Fibroblast of gingiva (primary cell): Measurements from ENCODE around the gene MOV10L1.
"Not testable (repeated sequence)": the region's sequence is repeated elsewhere in the genome, so short reads cannot be mapped to it uniquely, and the experiment has no call there.

Experiments
- DNase-seq: peaks from one replicate; pipeline ENCODE4 v3.0.0-alpha.2; 2011; ENCODE audit warnings: low read depth

MOV10L1 gene

DNA sequence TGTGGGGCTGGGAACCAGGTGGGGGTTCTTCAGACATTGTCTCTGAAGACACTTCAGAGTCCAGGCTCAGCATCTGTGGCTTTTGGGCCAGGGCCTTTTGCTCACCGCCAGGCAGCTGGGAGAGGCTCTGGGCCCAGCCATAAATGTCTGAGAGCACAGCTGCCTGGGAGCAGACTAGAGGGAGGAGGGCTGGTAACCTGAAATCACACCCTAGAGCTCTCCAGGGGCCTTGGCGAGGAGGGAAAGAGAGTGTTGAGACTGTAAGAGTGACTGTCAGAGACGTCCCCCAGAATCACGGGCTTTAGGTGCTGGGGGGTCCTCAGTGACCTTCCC is 100.0 kb downstream of the MOV10L1 start:
- DNase-seq: no peak

DNA sequence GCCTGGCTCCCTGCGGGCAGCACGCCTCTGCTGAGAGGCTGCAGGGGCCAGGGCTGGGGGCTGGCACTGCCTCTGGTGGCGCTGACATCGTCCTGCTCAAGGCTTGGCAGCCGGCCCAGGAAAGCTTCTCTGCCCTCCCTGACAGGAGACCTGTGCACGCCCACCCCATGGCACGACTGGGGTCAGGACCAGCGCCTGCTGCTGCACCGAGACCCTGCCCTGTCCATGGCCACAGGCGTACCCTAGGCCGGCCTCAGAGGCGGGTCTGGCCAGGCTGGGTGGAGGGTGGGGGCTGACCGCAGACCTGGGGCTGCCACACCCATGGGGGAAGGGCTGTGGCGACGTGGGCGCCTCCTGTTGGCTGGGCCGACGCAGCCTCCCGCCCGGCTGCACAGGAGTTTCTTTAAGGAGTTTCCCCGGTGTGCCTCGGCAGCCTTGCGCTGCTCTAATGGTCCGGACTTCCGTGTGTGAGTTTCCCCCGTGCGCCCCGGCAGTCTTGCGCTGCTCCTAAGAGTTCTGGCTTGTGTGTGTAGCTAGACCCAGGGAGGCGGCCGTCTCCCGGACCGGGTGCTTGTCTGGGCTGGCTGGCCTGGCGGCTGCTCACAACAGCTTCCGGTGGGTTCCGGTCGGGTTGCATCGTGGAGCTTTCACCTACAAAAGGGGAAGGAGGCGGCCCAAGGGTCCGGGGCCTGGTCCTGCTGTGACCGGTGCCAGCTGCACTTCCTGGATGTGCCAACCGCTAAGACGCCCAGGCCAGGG is 100.6 kb downstream of the MOV10L1 start:
- peak; percentile 62 for DNase-seq

DNA sequence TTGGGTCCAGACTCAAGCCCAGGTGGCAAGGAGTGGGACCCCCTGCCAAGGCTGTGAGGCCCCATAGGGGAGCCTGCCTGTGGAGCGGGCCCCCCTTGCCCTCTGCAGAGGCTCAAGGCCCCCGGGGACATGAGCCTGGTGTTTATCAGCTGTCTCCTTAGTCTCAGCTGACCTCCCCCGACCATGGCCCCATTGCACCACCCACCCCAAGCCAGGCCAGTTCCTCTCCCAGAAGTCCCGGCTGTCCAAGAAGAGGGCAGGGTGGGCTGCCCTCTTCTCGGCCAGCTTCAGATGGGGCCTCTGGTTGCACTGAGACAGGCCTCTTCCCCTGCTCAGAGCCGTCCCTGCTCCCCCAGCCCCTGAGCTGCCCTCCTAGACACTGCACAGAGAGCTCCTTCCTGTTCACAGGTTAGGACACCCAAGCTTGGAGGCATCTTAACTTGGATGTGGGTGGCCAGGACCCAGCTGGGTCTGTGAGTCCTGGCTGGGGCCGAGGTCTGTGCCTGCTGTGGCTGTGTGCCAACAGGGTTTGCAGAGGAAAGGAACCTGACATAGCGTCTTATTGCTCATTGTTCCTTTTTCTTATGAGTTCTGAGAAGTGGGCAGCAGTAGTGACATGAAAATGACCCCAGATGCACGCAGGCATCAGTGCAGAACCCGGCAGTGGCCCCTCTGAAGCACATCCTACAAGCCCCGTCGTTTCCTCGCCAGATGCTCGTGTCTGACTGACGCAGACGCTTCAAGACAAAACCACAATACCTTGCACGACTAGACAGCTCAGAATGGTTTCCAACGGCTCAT is 101.3 kb downstream of the MOV10L1 start:
- DNase-seq: no peak

DNA sequence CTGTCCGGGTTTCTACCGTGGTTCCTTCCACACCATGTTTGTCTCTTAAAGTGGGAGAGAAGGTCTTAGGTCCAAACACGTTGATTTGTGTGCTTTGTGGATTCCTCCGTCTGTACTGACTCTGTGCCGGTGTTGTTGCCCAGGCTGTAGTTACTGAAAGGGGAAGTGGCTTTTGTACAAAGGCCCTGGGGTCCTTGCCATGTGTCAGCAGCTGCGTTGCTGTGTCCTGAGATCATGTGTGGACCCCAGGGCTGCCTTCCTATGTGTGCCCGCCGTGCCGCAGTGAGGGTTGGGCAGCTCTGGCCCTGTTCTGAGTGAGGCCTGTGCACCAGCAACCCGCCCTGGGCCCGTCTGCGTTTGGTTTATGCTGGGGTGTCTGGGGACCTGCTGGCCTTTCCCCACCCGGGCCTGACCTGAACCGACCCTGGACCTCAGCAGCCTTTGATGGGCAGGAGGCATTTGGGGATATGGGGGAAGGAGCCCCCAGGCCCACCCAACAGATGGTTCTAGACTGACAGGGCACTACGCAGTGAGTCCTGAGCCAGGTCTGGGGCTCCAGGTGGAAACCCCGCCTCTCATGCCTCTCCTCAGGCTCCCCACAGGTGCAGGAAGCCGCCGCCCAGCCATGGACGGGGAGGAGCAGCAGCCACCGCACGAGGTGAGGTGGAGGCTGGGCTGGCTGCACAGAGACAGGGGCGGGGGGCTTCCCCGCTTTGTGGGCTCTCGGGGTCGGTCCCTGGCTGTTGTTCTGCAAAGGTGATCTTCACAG is 102.8 kb downstream of the MOV10L1 start:
- DNase-seq: no peak

GRCh38 chr22:50193621-50194020 is 103.8 kb downstream of the MOV10L1 start:
- DNase-seq: no peak

DNA sequence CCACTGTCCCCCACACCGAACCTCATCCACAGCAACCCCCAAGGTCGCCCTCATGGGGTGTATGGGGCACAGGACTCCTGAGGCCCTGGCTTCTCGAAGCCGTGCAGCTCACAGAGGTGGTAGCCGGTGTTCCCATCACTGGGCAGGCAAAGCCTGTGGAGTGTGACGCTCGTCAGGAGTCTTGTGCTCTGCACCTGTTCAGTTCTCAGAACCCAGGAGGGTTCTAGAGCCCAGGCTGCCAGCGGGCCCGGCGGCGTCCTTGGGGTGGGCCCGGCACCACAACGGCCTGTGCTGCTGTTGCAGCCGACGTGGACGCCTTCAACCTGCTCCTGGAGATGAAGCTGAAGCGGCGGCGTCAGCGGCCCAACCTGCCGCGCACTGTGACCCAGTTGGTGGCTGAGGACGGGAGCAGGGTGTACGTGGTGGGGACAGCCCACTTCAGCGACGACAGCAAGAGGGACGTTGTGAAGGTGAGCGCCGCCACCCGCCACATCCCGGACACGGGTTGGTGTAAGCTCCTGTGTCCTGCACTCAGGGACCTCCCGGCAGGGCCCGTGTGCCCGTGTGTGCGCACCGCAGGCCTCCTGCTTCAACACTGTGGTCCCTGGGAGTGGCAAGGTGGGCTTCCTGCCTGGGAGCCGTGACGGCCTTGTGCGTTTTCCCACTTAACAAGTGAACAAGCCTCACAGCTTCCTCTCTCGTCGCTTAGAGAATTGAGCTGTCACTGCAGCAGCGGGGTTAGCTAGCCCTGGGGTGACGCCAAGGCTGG is 104.4 kb downstream of the MOV10L1 start:
- DNase-seq: no peak

GRCh38 chr22:50196256-50196655 is 106.5 kb downstream of the MOV10L1 start:
- no peak for DNase-seq

DNA sequence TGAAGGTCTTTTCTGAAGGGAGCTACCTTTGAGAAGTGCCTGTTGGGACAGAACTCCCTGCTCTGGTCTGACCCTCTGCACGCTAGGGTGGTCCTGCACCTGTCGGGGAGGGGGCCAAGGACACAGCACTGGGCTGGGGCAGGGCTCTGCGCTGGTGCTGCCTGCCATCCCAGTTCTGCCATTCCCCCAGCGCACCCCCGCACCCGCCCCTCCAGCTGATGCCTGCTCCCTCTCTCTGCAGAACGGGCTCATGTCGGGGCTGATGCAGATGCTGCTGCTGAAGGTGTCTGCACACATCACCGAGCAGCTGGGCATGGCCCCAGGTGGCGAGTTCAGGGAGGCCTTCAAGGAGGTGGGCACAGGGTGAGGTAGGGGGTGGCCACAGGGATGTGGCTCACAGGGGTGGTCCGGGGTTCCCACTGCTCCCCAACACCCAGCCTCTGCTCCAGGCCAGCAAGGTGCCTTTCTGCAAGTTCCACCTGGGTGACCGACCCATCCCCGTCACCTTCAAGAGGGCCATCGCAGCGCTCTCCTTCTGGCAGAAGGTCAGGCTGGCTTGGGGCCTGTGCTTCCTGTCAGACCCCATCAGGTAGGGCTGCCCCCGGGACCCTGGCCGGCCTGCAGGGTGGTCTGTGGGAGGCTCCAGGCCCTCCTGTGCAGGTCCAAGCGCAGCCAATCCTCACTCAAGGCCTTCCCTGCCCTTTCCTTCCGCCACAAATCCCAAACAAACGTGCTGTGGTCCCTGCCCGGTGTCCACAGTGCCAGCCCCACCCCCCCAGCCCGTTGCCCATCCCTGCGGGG is 107.4 kb downstream of the MOV10L1 start:
- no peak for DNase-seq

DNA sequence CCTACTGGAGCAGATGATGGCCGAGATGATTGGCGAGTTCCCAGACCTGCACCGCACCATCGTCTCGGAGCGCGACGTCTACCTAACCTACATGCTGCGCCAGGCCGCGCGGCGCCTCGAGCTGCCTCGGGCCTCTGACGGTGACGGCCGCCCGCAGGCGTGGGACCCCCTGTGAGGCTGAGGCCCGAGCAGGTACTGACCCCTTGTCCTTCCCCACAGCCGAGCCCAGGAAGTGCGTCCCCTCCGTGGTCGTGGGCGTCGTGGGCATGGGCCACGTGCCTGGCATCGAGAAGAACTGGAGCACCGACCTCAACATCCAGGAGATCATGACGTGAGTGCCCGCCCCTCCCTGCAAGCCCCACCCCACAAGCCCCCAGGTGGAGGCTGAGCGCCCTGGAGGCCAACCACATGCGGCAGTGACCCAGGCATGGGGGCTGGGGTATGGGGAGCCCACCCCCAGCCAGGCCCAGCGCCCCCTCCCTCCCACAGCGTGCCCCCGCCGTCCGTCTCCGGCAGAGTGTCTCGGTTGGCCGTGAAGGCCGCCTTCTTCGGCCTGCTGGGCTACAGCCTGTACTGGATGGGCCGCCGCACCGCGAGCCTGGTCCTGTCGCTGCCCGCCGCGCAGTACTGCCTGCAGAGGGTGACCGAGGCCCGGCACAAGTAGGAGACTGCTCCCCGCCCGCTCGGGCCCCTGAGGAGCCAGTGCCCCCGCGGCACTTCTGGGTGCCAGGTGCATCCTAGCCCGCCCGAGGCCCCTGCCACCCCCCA is 108.2 kb downstream of the MOV10L1 start:
- no peak for DNase-seq

DNA sequence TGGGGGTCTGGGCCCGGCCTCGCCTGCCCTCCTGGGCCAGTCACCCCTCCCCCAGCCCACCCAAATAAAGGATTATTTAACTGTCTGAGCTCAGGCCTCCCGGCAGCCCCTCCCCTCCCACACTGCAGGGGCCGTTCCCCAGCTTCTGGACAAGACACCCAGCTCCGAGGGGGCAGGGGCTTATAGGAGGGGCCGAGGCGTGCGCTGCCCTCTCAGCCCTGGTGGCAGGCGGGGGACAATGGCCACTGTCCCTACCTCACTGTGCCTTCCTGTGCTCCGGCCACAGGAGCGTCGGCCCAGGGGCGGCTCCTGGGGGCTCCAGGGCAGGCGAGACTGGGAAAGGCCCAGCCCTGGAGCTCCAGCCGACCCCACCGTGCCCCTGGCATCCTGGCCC is 108.8 kb downstream of the MOV10L1 start:
- no peak for DNase-seq

GRCh38 chr22:50199251-50199721 is 109.5 kb downstream of the MOV10L1 start:
- no peak for DNase-seq

DNA sequence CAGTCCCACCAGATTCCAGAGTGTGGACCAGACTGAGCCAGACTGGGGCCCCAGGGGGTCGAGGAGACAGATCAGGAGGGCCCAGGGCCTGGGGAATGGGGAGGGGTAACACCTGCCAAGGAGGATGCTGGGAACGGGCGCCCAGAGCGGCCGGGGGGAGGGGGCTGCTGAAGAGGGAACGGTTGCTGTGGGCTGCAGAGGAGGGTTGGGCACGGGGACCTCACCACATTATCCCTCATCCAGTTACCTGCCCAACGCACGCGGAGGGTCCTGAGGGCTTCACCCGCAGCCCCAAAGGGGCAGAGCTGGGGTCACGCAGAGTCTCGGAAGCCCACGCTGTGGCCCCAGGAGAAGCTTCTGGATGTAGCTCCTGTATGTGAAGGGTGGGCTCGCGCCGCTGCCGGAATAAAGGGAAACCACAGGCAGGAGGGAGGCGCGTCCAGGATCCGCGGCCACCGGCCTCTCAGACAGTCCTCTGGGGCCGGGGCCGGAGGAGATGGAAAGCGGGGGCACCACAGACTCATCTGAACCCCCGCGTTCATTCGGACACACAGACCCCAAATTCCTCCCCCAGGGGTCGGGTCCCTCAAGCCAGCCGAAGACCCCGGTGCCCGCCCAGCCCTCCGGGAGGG is 110.1 kb downstream of the MOV10L1 start:
- DNase-seq: no peak

DNA sequence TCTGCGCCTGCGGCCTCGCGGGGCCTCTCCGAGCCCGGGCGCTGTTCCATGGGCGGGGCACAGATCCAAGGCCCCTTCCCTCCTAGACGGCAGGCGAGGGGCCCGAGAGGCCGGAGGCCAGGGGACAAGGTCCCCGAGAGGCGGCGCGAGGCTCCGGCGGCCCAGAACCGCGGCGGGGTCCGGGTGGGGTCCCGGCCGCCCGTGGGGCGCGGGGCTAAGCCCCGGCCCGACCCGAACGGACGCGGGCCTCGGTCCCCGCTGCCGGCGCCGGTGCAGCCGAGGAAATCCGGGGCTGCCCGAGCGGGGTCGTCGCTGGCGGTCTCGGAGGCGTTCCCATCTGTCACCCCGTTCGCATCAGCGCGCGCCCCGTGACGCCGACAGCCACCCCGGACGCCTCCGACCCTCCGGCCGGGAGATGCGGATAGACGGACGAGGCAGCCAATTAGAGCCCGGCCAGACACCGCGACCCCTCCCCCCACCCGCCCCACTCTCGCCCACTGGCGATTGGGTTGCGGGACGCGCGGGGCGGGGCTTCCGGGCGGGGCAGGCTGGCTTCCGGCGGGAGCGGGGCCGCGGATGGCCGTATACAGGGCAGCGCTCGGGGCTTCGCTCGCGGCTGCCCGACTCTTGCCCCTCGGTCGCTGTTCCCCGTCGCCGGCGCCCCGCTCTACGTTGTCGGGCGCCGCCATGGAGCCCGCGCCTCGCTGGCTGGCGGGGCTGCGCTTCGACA is 110.8 kb downstream of the MOV10L1 start, which contains the start of gene SELENOO:
SELENOO (plus strand) TSS at position 551 of the 730 bp plus-strand sequence; CDS start at position 577, 26 bp downstream.
- peak; percentile 86 for DNase-seq

GRCh38 chr22:50201191-50202129 is 111.7 kb downstream of the MOV10L1 start:
- no peak for DNase-seq

DNA sequence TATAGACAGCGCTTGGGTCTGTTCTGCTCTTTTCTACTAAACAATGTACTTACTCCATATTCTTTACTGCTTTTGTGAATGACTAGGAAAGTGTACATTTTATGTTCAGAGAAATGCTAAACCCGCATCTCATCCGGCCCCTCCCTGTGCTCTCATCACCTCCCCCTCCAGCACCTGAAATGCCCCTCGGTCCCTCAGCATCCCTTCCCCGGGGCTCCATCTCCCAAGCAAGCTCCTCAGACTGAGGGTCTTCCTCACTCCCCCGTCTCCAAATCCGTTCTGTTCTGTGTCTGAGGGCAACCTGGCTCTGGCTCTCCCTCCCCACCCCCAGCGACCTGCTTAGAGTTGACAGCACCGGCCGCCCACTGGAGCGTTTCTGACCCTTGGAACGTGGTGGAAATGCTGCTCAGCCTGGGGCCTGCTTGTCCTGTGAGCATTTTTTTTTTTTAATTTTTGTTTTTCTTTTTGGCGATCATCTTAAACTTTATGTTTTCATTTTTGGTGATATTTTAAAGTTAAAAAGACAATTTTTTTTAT is 112.4 kb downstream of the MOV10L1 start:
- DNase-seq: no peak

GRCh38 chr22:50203288-50203687 is 113.5 kb downstream of the MOV10L1 start:
- DNase-seq: no peak

- DNase-seq: no peak
Observed at GRCh38 chr22:50204571-50204970, 114.8 kb downstream of the MOV10L1 start.

- DNase-seq: not testable (repeated sequence)
Observed at GRCh38 chr22:50204998-50205397, 115.2 kb downstream of the MOV10L1 start.
